ENCODE measurements around the gene COPZ1. TPM values are rescaled to one million over a fixed set of nuclear protein-coding genes. Genes with fewer than 3 reads are reported as not detected.

Gene COPZ1
- polyA plus RNA-seq, 6 donors from 2014 or later = 166 to 227 (median 177) TPM

DNA sequence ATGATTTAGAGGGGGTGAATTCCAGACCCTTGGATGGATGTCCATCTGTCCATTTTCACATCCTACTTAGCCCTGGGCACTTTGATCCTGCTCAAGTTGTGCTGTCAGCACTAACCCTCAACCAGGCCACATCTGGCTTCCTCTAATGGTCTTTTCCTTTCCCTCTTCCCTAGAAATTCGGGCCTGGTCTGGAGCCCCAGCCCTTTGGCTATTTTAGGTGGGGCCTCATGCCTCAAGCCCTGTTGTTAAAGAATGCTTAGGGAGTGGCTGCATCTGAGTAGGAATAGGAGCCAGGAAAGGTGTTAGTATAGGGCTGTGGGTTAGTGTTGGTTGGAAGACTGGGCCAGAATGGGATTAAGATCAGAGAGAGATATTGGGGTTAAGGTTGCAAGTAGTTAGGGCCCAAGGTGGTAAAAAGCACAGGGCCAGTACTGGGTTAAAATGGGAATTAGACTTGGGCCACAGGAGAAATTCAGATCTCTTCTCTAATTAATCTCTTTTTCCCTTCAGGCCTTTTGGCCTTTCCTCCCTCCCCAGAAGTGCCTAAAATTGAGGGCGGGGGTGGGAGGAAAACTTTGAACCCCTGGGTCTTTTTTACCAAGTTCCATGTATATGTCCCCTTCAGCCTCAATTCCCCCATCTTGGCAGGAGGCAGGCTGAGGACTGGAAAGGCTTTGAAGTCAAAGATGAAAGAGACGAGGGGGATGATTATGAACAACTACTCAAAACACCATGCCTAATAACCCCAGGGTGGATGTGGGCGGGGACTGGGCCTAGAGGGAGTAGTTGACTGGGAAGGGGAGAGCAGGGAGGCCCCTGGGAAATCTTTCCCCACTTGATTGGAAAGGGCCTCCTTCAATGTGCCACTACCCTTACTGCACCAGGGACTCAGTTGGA, 63.6 kb downstream of the COPZ1 start:
- Mint-ChIP-seq H3K4me1 (peaks cover 74 to 91% (median 88%) of the 10 kb centered on the region in 3 donors), H3K4me3 (peak overlapping the region in 5 of 8 donors; percentile 33 to 84 (median 69)), H3K27ac (peak overlapping the region; percentile 18 to 91 (median 68)), H3K9me3 (no peaks in the 10 kb centered on the region), H3K27me3 (no peaks in the 10 kb centered on the region), H3K36me3 (no peaks in the 10 kb centered on the region)
- DNase-seq (no peak), ATAC-seq (ENCODE audit: low read depth in 2 of 2) (no peak)

DNA sequence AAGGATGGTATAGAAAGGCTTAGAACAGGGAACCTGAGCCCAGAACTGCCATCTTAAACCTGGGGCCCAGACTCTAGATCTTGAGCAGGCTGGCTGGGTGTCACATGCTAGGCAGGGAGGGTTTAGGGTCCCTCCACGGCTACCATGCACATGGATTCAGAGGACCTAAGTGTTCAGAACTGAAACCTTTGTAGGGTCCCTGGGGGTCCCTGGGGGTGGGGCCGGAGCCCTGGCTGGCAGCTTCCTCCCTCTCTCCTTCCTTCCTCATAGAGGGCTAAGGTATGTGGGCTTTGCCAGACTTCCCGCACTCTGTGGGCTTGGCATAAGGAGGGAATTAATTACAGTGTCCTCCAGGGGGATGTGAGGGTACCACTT, 64.2 kb downstream of the COPZ1 start:
- H3K27ac Mint-ChIP-seq = peak overlapping the region in 2 of 6 donors; percentile 69 to 71
- no peak for DNase-seq
- H3K27me3 Mint-ChIP-seq = no peaks in the 10 kb centered on the region
- no peaks in the 10 kb centered on the region for H3K36me3 Mint-ChIP-seq
- H3K4me3 Mint-ChIP-seq = peak overlapping the region; percentile 42 to 97 (median 82)
- no peak for ATAC-seq (ENCODE audit: low read depth in 2 of 2)
- H3K9me3 Mint-ChIP-seq = no peaks in the 10 kb centered on the region
- H3K4me1 Mint-ChIP-seq = peaks cover 74 to 91% (median 88%) of the 10 kb centered on the region in 3 donors

DNA sequence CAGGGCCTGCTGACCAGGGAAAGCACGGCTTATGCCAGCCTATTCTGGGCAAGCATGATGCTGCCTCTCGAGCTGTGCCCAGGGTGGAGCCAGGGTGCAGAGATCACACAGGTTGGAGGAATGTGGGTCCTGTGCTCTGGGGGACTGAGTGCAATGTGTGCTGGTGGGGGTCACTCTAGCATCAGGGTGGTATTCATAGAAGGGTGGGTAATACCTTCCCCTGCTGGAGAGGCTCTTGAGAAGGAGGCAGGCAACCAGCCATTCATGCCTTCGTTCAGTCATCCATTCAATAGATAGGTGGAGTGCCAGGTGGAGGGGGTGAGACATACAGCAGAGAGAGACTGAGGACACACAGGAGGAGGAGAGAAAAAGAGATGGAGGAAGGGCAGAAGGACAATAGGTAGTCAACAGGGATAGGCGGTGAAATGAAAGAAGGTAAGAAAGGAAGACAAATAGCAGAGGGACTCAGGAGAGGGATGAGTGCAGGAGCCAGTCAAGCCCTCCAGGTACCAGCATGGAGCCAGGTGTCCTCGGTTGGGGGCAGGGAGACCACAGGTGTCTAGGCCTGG, 64.8 kb downstream of the COPZ1 start:
- H3K9me3 Mint-ChIP-seq = no peaks in the 10 kb centered on the region
- H3K4me1 Mint-ChIP-seq = peaks cover 69 to 91% (median 84%) of the 10 kb centered on the region in 3 donors

GRCh38 chr12:54390176-54390667, 65.3 kb downstream of the COPZ1 start:
- no peaks in the 10 kb centered on the region for H3K27me3 Mint-ChIP-seq
- no peaks in the 10 kb centered on the region for H3K36me3 Mint-ChIP-seq
- no peaks in the 10 kb centered on the region for H3K9me3 Mint-ChIP-seq
- H3K4me3 Mint-ChIP-seq = peak overlapping the region; percentile 68 to 97 (median 89)
- ATAC-seq (ENCODE audit: low read depth in 2 of 2) = no peak
- peaks cover 64 to 87% (median 79%) of the 10 kb centered on the region in 3 donors for H3K4me1 Mint-ChIP-seq
- DNase-seq = no peak
- H3K27ac Mint-ChIP-seq = peak overlapping the region in 2 of 6 donors; percentile 13 to 85

More for the DNA sequence above, 64.8 kb downstream of the COPZ1 start:
- ATAC-seq (ENCODE audit: low read depth in 2 of 2) (no peak), DNase-seq (no peak)
- peak overlapping the region; percentile 68 to 97 (median 89) for H3K4me3 Mint-ChIP-seq
- H3K36me3 Mint-ChIP-seq = no peaks in the 10 kb centered on the region
- peak overlapping the region in 5 of 6 donors; percentile 13 to 85 (median 18) for H3K27ac Mint-ChIP-seq
- no peaks in the 10 kb centered on the region for H3K27me3 Mint-ChIP-seq

DNA sequence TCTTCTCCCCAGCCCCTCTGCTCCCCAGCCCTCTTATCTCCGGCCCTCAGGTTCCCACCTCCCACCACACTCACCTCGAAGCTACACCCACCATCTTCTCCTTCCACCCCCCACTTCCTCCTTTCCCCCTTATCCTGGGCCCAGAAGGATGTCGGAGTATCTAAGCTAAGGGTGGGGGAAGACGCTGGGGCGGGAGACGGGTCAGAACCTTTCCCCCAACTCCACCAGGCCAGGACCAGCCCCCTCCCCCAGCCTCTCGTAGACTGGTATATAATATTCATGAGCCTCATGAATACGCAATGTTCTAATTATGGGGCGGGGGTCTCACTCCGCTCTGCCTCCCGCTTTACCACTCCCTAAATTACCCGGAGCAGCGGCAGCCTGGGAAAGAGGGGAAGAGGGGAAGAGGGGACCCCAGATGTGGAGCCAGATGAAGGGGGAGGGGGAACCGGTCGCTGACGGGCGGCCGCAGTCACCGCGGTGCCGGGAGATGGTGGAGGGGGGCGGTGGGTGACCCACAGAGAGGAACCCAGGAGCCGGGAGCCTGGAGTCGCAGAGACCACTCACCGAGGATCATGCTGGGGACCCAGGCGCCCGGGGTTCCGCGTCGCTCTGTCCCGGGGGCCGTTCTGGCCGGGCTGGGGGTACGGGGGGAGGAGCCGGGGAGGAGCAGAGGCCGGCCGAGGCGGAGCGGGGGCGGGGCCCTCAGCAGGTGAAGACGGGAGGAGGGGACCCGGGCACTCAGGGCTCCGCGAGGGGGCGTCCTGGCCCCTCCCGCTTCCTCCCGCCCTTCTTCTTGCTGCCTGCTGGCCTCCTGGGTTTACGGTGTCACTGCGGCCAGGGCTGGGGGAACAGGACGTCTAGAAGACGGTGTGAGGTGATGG, 66.0 kb downstream of the COPZ1 start:
- H3K36me3 Mint-ChIP-seq = no peaks in the 10 kb centered on the region
- DNase-seq (peak; percentile 73), ATAC-seq (ENCODE audit: low read depth in 2 of 2) (peak; percentile 87 to 89)
- peak overlapping the region in 3 of 6 donors; percentile 13 to 70 (median 65) for H3K27ac Mint-ChIP-seq
- peak overlapping the region; percentile 68 to 97 (median 92) for H3K4me3 Mint-ChIP-seq
- H3K9me3 Mint-ChIP-seq = no peaks in the 10 kb centered on the region
- peaks cover 60 to 80% (median 72%) of the 10 kb centered on the region in 3 donors for H3K4me1 Mint-ChIP-seq
- H3K27me3 Mint-ChIP-seq = no peaks in the 10 kb centered on the region

DNA sequence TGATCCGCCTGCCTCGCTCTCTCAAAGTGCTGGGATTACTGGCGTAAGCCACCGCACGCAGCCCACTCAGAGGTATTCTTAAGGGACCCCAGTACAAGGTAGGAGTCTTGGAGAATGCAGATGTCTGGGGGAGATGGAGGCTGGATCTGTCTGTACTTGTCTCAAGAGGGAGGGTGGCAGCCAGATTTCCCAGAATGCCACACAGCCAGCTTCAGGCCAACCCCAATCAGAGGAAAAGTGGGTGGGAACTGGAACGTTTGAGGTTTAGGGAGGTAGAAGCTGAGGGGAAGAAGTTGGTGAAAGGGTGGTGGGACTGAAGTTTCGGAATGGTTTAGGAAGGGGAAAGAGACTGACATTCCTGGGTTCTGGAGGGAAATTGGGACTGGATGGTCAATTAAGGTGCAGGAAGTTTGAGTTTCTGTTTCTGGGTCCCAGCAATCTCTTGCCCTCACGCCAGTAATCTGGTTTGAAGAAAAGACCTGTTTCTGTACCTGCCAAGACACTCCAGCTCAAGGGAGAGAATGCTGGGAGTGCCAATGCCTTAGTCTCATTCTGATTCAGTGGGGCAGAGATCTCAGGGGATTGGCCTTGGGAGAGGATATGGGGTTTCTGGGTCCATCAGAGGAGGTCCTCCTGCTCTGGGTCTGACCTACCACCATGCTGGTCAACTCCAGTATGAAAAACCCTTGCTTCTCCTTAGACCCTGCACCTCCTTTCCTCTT, 67.7 kb downstream of the COPZ1 start:
- no peaks in the 10 kb centered on the region for H3K27me3 Mint-ChIP-seq
- H3K36me3 Mint-ChIP-seq = no peaks in the 10 kb centered on the region
- no peak for ATAC-seq (ENCODE audit: low read depth in 2 of 2)
- H3K4me1 Mint-ChIP-seq = peaks cover 52 to 66% (median 58%) of the 10 kb centered on the region in 3 donors
- H3K9me3 Mint-ChIP-seq = no peaks in the 10 kb centered on the region
- DNase-seq = no peak
- H3K4me3 Mint-ChIP-seq = peak overlapping the region; percentile 26 to 96 (median 66)
- H3K27ac Mint-ChIP-seq = no peak overlapping the region

DNA sequence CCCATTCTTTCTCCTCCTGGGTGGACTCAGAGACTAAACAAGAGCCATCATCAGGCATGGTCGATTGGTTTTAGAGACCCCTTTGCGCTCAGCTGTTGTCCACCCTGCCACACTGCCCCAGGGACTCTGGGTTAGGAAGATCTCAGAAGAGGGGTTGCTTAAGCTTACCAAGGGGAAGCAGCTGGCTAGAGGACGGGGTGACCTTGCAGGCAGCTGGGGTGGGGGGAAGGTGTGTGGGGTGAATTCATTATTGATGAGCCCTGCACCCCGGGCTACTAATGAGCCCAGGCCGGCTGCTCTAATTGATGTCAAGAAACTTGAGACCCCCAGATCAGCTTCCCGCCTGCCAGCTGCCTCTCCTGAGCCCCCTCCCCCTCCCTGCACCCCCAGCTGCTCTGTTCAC, 68.3 kb downstream of the COPZ1 start:
- Mint-ChIP-seq H3K4me3 (peak overlapping the region in 3 of 8 donors; percentile 12 to 84 (median 26)), H3K36me3 (no peaks in the 10 kb centered on the region), H3K9me3 (no peaks in the 10 kb centered on the region), H3K27me3 (no peaks in the 10 kb centered on the region), H3K4me1 (peaks cover 49 to 60% (median 52%) of the 10 kb centered on the region in 3 donors), H3K27ac (peak overlapping the region in 1 of 6 donors; percentile 69)
- DNase-seq (no peak), ATAC-seq (ENCODE audit: low read depth in 2 of 2) (no peak)

DNA sequence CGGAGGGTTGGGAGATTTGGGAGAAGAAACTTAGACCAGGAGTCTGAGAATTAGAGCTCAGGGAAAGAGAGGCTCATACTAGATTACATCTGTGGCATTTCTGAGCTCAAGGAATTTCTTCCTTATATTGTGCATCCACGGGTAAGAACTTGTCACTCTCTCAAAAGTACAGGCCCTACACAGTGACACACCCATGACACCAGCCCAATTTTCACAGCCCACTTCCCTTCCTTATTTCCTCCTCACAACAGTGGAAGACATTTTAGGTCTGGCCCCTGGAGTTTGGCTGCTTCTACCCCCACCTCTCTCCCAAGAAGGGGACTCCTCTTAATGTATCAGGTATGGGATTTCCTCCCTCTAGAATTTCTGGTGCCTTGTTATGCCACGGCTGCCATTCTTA, 68.8 kb downstream of the COPZ1 start:
- no peaks in the 10 kb centered on the region for H3K9me3 Mint-ChIP-seq

DNA sequence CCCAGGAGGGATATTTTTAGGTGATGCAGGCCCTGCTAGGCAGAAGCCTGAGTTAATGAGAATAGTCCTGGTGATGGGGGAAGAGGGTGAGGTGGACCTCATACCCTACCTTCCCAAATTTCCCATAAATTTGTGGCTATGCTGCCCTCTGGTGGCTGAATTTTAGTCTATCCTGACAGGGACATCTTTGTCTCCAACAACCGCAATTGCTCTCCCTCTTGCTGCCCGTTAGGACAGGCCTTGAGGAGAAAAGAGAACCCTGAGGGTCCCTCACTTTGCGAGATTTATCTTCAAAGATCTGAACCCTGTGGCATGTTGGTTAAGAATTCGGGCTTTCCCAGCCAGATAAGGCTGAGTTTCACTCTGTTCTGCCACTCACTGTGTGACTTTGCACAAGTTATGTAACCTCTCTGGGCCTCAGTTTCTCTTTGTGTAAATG, 69.4 kb downstream of the COPZ1 start:
- Mint-ChIP-seq H3K4me1 (peaks cover 41 to 49% (median 45%) of the 10 kb centered on the region in 3 donors), H3K27ac (peak overlapping the region in 1 of 6 donors; percentile 70), H3K4me3 (peak overlapping the region in 6 of 8 donors; percentile 26 to 80 (median 48)), H3K27me3 (no peaks in the 10 kb centered on the region), H3K9me3 (no peaks in the 10 kb centered on the region), H3K36me3 (peaks cover 0 to 3% of the 10 kb centered on the region in 2 donors)
- ATAC-seq (ENCODE audit: low read depth in 2 of 2) (peak in 1 of 2 donors; percentile 17), DNase-seq (peak; percentile 39)

More for the DNA sequence above, 68.8 kb downstream of the COPZ1 start:
- Mint-ChIP-seq H3K27me3 (no peaks in the 10 kb centered on the region), H3K27ac (peak overlapping the region in 2 of 6 donors; percentile 69 to 70), H3K4me1 (peaks cover 43 to 55% (median 47%) of the 10 kb centered on the region in 3 donors), H3K4me3 (peak overlapping the region in 5 of 8 donors; percentile 26 to 80 (median 53)), H3K36me3 (no peaks in the 10 kb centered on the region)
- DNase-seq = no peak
- ATAC-seq (ENCODE audit: low read depth in 2 of 2) = no peak

DNA sequence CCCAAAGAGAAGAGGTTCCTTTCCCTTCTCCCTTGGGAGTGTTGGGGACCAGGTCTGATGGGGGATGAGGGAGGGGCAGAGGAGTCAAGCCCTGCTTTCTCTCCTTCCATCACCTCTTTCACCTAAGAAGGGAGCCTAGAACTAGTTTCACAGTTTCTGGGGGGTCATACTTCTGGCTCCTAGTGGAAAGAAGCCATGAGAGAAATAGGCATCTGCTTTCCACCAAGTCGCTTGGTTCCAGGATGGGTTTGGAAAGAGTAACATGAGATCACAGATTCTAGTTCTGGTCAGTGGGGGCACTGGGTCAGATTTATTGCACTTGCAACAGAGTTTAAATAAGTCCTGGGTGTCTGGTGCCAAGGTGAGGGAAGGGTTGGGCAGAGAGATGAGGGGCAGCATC, 70.1 kb downstream of the COPZ1 start:
- Mint-ChIP-seq H3K36me3 (peaks cover 0 to 5% of the 10 kb centered on the region in 2 donors), H3K27ac (peak overlapping the region in 1 of 6 donors; percentile 54), H3K4me3 (peak overlapping the region in 1 of 8 donors; percentile 80), H3K4me1 (peaks cover 35 to 43% (median 40%) of the 10 kb centered on the region in 3 donors), H3K9me3 (no peaks in the 10 kb centered on the region), H3K27me3 (no peaks in the 10 kb centered on the region)
- ATAC-seq (ENCODE audit: low read depth in 2 of 2) (no peak), DNase-seq (no peak)

DNA sequence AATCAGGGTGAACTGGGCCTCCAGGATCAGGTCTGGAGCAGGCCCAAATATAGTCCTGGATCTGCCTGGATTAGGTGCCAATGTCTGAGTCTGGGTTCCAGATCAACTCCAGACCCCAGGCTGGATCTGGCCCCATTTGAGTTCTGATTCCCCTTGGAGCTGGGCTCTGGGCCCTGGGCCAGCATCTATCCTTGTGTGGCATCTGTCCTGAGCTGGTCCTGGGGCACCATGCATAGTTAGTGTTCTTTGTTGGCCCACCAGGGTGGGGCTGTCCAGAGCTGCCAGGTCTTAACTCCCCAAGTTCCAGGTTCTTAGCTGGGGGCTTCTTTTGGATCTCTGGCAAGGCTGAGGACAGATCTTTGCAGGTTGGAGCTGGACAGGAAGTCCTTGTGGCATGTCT, 70.6 kb downstream of the COPZ1 start:
- no peak for ATAC-seq (ENCODE audit: low read depth in 2 of 2)
- no peak overlapping the region for H3K27ac Mint-ChIP-seq
- no peak for DNase-seq
- H3K4me3 Mint-ChIP-seq = no peak overlapping the region
- H3K4me1 Mint-ChIP-seq = peaks cover 31 to 37% (median 34%) of the 10 kb centered on the region in 3 donors
- no peaks in the 10 kb centered on the region for H3K9me3 Mint-ChIP-seq
- H3K27me3 Mint-ChIP-seq = no peaks in the 10 kb centered on the region
- peaks cover 0 to 5% of the 10 kb centered on the region in 2 donors for H3K36me3 Mint-ChIP-seq

DNA sequence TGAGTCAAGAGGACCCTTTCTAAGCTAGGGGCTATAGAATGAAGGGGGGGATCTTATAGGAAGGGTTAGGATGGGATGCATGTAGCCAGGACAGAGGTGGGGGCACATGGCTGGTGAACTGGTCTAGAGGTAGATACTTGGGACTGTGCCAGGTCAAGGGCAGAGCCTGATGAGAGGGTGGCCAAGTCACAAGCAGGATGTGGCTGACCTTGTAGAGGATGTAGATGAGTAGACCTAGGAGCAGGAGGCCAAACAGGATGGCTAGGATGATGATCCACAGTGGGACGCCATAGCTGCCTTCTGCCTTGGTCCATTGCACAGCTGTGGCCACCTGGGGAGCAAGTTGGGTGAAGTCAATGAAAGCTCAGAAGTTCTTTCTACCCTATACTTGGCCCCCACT, 72.2 kb downstream of the COPZ1 start:
- Mint-ChIP-seq H3K9me3 (no peaks in the 10 kb centered on the region), H3K27ac (peak overlapping the region in 1 of 6 donors; percentile 38), H3K27me3 (no peaks in the 10 kb centered on the region), H3K36me3 (peaks cover 0 to 5% of the 10 kb centered on the region in 2 donors), H3K4me1 (peaks cover 17 to 24% (median 19%) of the 10 kb centered on the region in 3 donors), H3K4me3 (no peak overlapping the region)
- no peak for ATAC-seq (ENCODE audit: low read depth in 2 of 2)
- DNase-seq = no peak

Data from naive B cell (primary cell).